HAP-1 (cell line): ENCODE results near the gene CSK.
A peak's percentile ranks its signal among the peaks of the same experiment; 100 is the strongest.

ENCODE experiments used
- DNase-seq, 2 experiments: peaks; one replicate each; pipeline ENCODE4 v3.0.0-alpha.2; 2016 to 2020; ENCODE audit warnings: low spot score in 2 of 2
- H3K27me3 ChIP-seq: fragments of 250-450 bp; sonication (Bioruptor Pico); 2 replicates; pipeline ENCODE4 v1.5.1; 2020; ENCODE audit warnings: low read depth, mild to moderate bottlenecking, moderate library complexity
- H3K36me3 ChIP-seq: fragments of 250-450 bp; sonication (Bioruptor Pico); replicated peaks from 2 replicates; pipeline ENCODE4 v1.5.1; 2020; ENCODE audit warnings: mild to moderate bottlenecking
- H3K4me1 ChIP-seq: fragments of 250-450 bp; sonication (Bioruptor Pico); 2 replicates; pipeline ENCODE4 v1.5.1; 2020; ENCODE audit warnings: mild to moderate bottlenecking
- H3K4me3 ChIP-seq: fragments of 250-450 bp; sonication (Bioruptor Pico); 2 replicates; pipeline ENCODE4 v1.5.1; 2020; ENCODE audit warnings: mild to moderate bottlenecking, moderate library complexity
- H3K9me3 ChIP-seq: fragments of 250-450 bp; sonication (Bioruptor Pico); 2 replicates; pipeline ENCODE4 v1.5.1; 2020; ENCODE audit warnings: mild to moderate bottlenecking, moderate library complexity
- in situ Hi-C: fragments of 300-500 bp; cut with MboI; formaldehyde crosslinking; loops from 3 replicates; pipeline ENCODE4 v1.14.3; 2020; ENCODE audit warnings: low sequenced_read_pairs, inconsistent platforms, mixed read lengths

Gene CSK

GRCh38 chr15:74758736-74759135 lies 23.1 kb upstream of the CSK start:
- H3K4me1 ChIP-seq = no peaks in the 10 kb centered on the region
- H3K27me3 ChIP-seq = peaks cover 2% of the 10 kb centered on the region
- no peak overlapping the region for H3K4me3 ChIP-seq
- no peak for DNase-seq
- H3K9me3 ChIP-seq = no peaks in the 10 kb centered on the region
- in situ Hi-C loops = loop anchor here (10.0 kb wide), 1 partner anchor 104 kb away; no protein-coding TSS in a partner anchor
- H3K36me3 ChIP-seq = no peaks in the 10 kb centered on the region

GRCh38 chr15:74762791-74763150 lies 19.1 kb upstream of the CSK start:
- H3K4me3 ChIP-seq = no peak overlapping the region
- in situ Hi-C loops = no loop called here
- DNase-seq = no peak
- no peaks in the 10 kb centered on the region for H3K36me3 ChIP-seq
- no peaks in the 10 kb centered on the region for H3K9me3 ChIP-seq
- no peaks in the 10 kb centered on the region; the same call in 1 of the 2 replicates for H3K27me3 ChIP-seq
- no peaks in the 10 kb centered on the region for H3K4me1 ChIP-seq

DNA sequence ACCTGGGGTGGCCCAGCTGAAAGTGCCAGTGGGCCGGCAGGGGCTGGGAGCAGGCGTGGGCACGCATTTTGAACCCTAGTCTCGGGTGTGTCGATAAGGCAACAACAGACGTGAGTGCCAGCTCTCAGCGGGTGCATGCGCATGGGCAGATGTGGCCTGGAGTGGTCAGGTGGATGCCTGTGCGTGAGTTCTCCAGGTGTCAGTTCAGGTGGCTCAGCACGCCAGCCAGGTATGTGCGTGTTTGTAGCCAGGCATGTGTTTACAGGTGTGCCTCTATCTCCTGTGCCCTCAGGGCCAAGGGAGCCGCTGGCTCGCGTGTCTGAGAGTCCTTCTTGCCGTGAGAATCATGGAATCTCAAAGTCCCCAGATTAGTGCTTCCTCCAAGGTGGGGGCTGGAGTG lies 18.5 kb upstream of the CSK start:
- Histone ChIP-seq H3K4me3 (no peak overlapping the region), H3K36me3 (no peaks in the 10 kb centered on the region), H3K9me3 (no peaks in the 10 kb centered on the region), H3K27me3 (no peaks in the 10 kb centered on the region; the same call in 1 of the 2 replicates), H3K4me1 (no peaks in the 10 kb centered on the region)
- in situ Hi-C loops = no loop called here
- DNase-seq = no peak

DNA sequence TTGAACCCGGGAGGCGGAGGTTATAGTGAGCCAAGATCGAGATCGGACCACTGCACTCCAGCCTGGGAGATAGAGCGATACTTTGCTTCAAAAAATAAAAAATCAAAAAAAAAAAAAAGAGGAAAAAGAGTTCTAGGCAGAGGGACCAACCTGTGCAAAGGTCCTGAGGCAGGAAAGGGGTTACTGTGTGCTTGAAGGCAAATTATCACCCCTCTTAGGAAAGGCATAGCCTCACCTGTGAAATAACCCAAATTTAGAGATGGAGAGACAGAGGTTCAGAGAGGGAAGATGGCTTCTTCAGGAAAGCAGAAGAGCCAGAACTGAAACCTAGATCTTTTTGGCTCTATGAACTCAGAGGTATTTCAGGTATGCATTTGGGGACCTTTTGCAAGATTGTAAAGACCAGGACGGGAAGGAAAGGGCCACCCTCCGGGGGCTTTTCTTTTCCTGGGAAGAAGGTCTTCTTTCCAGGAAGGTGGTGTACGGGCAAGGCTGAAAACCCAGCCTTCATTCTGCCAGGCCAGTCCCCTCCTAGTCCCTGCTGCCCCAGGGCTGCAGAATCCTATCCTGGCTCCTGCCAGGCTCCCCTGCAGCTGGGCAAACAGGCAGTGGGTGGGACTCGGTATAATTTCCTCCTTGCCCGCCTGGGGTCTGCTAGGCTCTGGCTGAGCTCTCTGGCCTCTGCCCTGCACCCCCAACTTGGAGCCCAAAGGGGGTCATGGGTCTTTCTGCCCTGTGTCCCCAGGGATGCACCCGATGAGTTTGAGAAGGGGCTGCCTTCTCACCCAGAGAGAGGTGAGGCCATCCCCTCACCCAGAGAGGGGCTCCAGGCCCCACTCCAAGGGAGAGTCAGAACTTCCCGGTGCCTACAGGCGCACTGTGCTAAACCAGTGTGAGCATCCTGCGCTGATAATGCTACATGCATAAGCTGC lies 14.4 kb upstream of the CSK start:
- H3K27me3 ChIP-seq = peaks cover 4% of the 10 kb centered on the region; the same call in 1 of the 2 replicates
- in situ Hi-C loops = loop anchor here (5.0 kb wide), 1 partner anchor 130 kb away; no protein-coding TSS in a partner anchor
- H3K4me3 ChIP-seq = no peak overlapping the region
- no peaks in the 10 kb centered on the region for H3K36me3 ChIP-seq
- DNase-seq = no peak
- H3K4me1 ChIP-seq = peaks cover 10% of the 10 kb centered on the region
- no peaks in the 10 kb centered on the region for H3K9me3 ChIP-seq

- Histone ChIP-seq H3K9me3 (no peaks in the 10 kb centered on the region), H3K4me1 (peaks cover 10% of the 10 kb centered on the region), H3K27me3 (peaks cover 4% of the 10 kb centered on the region; the same call in 1 of the 2 replicates), H3K36me3 (no peaks in the 10 kb centered on the region), H3K4me3 (no peak overlapping the region)
- in situ Hi-C loops = loop anchor here (5.0 kb wide), 1 partner anchor 131 kb away; no protein-coding TSS in a partner anchor
- no peak for DNase-seq
Measured at GRCh38 chr15:74768099-74768770, 13.6 kb upstream of the CSK start.

DNA sequence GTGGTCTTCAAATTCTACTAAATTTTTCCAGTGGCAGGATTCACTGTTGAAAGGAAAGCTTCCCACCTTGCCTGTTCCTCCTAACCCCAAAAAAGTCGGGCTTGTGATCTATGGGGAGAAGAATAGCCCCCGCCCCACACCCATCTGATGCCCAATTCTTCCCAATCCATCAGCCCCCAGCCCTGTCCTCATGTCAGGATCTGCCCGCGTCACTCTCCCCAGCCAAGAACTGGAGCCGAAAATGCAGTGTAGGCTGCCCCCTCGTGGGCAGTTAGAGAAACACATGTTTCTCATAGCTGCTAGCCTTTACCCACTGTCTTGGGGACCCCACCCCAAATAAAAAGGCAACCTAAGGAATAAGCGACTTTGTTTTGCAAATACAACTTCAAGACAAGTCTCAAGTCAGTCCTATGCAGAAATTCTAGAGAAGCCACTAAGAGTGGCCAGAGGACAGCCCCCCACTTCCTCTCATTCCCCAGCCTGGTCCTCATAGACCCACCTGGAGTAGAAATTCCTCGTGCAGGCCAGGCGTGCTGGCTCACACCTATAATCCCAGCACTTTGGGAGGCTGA lies 13.0 kb upstream of the CSK start:
- in situ Hi-C loops = loop anchor here (5.0 kb wide), 1 partner anchor 132 kb away; no protein-coding TSS in a partner anchor
- DNase-seq = peak; percentile 87 to 92
- no peaks in the 10 kb centered on the region for H3K36me3 ChIP-seq
- H3K27me3 ChIP-seq = peaks cover 4% of the 10 kb centered on the region; the same call in 1 of the 2 replicates
- H3K4me1 ChIP-seq = peaks cover 13% of the 10 kb centered on the region
- H3K4me3 ChIP-seq = no peak overlapping the region
- no peaks in the 10 kb centered on the region for H3K9me3 ChIP-seq

DNA sequence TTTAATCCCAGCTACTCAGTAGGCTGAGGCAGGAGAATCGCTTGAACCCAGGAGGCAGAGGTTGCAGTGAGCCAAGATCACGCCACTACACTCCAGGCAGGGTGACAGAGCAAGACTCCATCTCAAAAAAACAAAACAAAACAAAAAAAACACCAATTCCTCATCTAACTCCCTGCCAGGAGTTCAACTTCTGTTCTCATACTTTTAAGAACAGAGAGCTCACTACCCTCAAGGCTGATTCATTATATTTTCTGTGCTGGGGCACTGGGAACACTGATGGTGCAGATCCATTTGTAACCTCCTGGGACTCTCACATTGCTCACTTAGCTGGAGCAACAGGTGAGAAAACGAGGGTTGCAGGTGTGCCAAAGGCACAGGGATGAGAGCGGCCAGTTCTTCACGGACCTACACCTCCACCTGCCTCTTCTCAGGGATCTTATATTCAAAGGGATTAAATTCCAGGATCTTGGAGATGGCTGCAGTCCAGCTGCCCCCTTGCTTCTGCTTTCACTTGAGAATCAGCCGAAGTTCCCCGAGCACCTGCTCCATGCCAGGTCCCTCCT lies 12.3 kb upstream of the CSK start:
- in situ Hi-C loops = loop anchor here (5.0 to 10.0 kb wide), 4 partner anchors 132 to 435 kb away; partner anchors contain the start of gene C15orf39

GRCh38 chr15:74770211-74770903 lies 11.5 kb upstream of the CSK start:
- in situ Hi-C loops = loop anchor here (5.0 to 10.0 kb wide), 3 partner anchors 182 to 434 kb away; partner anchors contain the start of gene C15orf39
- no peak for DNase-seq
- no peaks in the 10 kb centered on the region for H3K36me3 ChIP-seq
- no peaks in the 10 kb centered on the region for H3K9me3 ChIP-seq
- H3K4me1 ChIP-seq = peaks cover 18% of the 10 kb centered on the region
- no peak overlapping the region for H3K4me3 ChIP-seq
- H3K27me3 ChIP-seq = peaks cover 4% of the 10 kb centered on the region; the same call in 1 of the 2 replicates

More for the DNA sequence above, 12.3 kb upstream of the CSK start:
- Histone ChIP-seq H3K36me3 (no peaks in the 10 kb centered on the region), H3K4me1 (peaks cover 18% of the 10 kb centered on the region), H3K9me3 (no peaks in the 10 kb centered on the region), H3K27me3 (peaks cover 4% of the 10 kb centered on the region; the same call in 1 of the 2 replicates), H3K4me3 (no peak overlapping the region)
- no peak for DNase-seq

GRCh38 chr15:74773329-74773728 lies 8.6 kb upstream of the CSK start:
- H3K27me3 ChIP-seq = peaks cover 4% of the 10 kb centered on the region; the same call in 1 of the 2 replicates
- H3K4me3 ChIP-seq = no peak overlapping the region
- no peaks in the 10 kb centered on the region for H3K36me3 ChIP-seq
- H3K4me1 ChIP-seq = peaks cover 18% of the 10 kb centered on the region
- H3K9me3 ChIP-seq = no peaks in the 10 kb centered on the region
- in situ Hi-C loops = loop anchor here (5.0 to 10.0 kb wide), 3 partner anchors 179 to 431 kb away; partner anchors contain the start of gene C15orf39
- no peak for DNase-seq

DNA sequence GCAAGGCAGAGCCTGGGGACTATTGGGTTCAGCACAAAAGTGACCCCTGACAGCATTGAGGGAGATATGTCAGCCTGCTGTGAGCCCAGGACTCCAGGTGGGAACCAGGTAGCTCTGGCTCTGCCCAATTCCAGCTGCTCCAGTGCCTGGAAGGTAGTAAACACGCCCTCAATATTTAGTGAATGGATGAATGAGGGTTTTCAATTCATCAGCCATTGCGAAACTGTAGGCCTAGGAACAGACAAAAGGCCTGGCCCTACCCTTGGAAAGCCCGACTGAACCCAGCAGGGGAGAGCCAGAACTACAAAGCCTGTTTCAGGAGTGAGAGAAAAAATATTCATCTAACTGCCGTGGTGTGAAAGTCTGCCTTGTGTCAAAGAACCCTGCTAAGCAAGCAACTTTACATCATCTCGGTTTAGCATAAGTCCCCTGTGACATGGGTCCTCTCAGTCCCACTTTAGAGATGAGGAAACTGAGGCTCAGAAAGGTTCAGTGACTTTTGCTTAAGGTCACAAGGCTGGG lies 8.1 kb upstream of the CSK start:
- Histone ChIP-seq H3K4me3 (no peak overlapping the region), H3K36me3 (no peaks in the 10 kb centered on the region), H3K27me3 (peaks cover 4% of the 10 kb centered on the region; the same call in 1 of the 2 replicates), H3K9me3 (no peaks in the 10 kb centered on the region), H3K4me1 (peaks cover 16% of the 10 kb centered on the region)
- DNase-seq = peak; percentile 81 to 92
- in situ Hi-C loops = loop anchor here (5.0 to 10.0 kb wide), 3 partner anchors 179 to 431 kb away; partner anchors contain the start of gene C15orf39

GRCh38 chr15:74775132-74775562 lies 6.7 kb upstream of the CSK start:
- Histone ChIP-seq H3K27me3 (peaks cover 4% of the 10 kb centered on the region; the same call in 1 of the 2 replicates), H3K9me3 (no peaks in the 10 kb centered on the region), H3K4me3 (no peak overlapping the region), H3K4me1 (peaks cover 21% of the 10 kb centered on the region), H3K36me3 (no peaks in the 10 kb centered on the region)
- DNase-seq = no peak
- in situ Hi-C loops = loop anchor here (10.0 kb wide), 1 partner anchor 430 kb away; the partner anchor contains the start of gene C15orf39

GRCh38 chr15:74775894-74776293 lies 6.0 kb upstream of the CSK start:
- H3K4me3 ChIP-seq = no peak overlapping the region
- no peaks in the 10 kb centered on the region for H3K27me3 ChIP-seq
- no peaks in the 10 kb centered on the region for H3K36me3 ChIP-seq
- in situ Hi-C loops = loop anchor here (10.0 kb wide), 1 partner anchor 429 kb away; the partner anchor contains the start of gene C15orf39
- no peaks in the 10 kb centered on the region for H3K9me3 ChIP-seq
- DNase-seq = no peak
- peaks cover 27% of the 10 kb centered on the region for H3K4me1 ChIP-seq
